ENCODE measurements around the gene STAT5B.
A peak's percentile ranks its signal among the peaks of the same experiment; 100 is the strongest.

Gene STAT5B

DNA sequence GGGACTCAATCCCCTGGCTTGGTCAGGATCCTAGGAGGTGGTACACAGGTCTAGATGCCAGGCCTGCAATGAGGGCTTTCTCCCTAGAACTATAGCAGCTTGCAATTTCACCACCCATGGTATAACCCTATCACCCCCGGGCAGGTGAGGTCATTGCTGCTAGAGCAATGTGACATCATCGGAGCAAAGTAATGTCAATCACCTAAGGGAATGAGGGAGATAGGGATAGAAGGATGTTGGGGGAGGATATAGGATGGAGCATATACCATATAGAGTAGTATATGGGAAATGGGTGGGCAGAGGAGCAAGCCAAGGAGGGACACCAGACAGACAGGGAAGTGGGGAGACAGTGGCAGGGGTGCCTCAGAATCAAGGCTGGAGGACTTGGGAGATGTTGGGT is 98.5 kb downstream of the STAT5B start:
- no peak for DNase-seq

DNA sequence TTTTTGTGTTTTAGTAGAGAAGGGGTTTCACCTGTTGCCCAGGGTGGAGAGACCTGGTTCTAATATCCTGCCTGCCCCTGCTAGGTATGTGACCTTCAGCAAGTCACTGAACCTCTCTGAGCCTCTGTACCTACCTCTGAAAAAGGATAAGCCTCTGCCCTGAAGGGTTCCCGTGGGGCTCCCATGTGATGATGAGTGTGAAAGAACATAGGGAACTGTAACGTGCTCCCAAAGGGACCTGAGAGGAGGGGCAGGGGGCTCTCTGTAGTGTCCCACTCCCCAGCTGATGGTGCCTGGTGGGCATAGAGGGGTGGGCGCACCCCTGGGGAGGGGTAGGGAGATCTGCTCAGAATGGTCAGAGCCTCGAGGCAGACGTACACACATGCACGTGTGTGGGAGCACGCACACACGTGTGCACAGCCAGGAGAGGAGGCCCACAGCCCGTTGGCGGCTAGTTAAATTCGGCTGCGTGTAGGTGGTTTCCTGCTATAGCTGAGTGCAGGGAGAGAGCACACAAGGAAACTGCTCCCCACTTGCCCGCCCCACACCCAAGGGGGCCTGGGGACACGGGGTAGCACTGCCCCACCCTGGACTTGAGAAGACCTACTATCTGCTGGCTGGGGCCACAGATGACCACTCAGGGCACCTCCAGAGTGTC is 101.9 kb downstream of the STAT5B start:
- DNase-seq: no peak

DNA sequence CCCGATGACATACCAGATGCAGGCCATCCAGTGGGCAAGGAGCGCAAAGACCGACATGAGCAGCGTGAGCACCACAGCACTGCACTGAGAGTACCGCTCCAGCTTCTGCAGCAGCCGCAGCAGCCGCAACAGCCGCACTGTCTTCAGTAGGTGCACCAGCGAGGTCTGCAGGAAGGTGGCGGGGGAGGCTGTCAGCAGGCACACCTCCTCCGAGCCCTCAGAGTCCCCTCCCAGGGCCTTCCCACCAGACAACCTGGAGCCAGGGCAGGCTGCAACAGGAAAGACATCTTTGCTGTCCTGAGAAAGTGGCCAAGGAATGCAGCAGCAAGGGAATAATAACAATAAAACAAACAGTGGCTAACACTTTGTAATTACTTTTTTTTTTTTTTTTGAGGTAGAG is 104.4 kb downstream of the STAT5B start:
- no peak for DNase-seq

DNA sequence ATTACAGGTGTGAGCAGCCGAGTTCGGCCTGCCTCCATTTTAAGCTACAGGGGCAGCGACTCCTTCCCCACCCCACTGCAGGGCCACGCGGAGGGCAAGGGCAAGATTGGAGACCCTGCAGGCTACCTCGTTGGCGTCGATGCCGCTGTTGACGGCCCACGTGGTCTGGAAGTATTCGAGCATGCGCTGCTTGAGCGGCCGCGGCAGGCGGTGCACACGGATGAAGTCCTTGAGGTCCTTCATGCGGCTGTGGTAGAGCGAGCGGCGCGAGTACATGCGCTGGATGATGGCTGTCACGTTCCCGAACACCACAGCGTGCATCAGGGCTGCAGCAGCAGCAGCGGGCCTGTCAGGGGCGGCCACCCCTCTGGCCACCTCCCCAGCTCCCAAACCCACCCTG is 106.8 kb downstream of the STAT5B start:
- DNase-seq: no peak

DNA sequence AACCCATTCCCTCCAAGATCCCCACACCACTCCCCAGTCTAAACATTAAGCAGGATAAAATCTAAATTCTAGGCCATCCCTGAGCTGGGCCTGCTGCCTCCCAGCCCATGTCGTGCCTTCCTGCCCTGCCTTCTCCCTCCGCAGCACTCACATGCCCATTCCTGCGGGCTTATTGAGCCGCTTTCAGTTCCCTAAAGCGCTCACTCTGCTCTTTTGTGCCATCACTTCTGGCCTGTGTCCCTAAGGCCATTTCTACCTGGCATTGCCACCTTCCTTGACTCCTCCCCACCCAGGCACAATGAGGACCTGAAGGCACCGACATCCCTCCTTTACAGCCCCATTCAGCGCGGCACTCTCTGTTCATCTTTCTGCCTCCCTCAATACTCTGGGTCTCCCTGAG is 108.4 kb downstream of the STAT5B start:
- no peak for DNase-seq

DNA sequence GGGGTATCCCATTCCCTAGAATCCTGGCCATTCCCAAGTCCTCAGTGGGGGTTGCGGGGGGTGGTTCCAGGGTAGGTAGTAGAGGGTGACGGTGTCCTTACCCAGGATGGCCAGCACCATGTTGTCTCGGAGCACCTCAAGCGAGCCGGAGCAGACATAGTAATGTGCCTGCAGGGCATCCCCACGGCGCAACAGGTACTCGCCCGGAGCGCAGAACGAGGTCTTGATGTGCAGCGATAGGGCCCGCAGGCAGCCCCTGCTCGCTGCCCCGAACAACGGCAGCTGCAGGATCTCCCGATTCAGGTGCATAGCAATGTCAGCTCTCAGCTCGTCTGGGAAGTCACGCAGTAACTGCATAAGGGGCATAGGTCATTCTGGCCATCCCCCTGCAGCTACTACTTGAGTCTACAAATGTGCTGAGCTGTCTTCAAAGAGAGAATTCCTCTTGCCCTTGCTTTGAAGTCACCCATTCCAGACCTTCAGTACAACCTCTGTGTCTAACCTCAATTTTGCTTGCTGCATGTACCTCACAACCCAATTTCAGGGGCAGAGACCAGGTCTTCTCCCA is 109.9 kb downstream of the STAT5B start:
- DNase-seq: no peak

DNA sequence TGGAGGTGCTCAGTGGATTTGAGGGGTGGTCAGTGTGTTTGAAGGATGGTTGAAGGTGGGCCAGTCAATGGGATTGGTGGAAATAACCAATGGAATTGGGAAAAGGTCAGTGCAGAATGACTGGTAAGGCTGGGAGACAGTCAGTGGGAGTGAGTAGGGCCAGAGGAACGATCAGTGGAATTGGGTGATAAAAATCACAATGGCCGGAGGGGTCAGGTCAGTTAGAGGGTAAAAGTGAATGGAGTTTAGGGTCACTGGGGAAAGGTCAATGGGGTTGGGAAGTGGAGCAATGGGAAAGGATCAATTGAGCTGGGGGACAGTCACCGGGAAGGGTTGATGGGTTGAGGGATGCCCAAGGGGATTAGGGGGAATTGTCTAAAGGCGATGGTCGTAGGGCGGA is 110.4 kb downstream of the STAT5B start:
- DNase-seq: no peak

DNA sequence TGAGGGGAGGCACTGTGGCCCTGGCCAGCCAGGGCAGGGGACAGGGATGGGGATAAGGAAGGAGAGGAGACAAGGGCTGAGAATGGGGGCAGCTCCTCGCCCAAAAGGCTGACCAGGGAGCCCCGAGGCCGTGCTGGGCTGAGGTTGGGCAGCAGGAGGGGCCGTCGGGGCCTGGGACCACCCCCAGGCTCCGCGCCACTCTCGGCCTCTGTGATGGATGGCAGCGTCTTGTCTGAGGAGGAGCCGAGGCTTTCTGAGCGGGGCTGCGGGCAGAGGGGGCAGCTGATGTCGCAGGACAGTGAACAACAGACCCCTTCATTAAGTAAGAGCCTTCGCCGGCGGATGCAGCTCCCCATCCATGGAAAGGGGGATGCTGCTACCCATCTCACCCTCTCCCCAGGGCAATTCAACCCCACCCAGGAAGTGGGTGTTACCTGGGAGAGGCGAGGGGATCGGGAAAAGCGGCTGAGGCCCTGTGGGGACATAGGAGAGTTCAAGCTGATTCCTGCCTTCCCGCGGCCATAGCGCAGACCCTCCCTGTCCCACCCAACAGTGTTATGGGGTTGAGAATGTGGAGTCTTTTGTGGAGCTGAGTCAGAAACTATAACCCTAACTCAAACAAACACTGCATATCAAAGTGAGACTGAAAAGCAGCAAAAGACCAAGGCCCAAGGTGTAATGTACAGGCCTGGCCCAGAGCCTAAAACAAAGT is 112.3 kb downstream of the STAT5B start:
- no peak for DNase-seq

DNA sequence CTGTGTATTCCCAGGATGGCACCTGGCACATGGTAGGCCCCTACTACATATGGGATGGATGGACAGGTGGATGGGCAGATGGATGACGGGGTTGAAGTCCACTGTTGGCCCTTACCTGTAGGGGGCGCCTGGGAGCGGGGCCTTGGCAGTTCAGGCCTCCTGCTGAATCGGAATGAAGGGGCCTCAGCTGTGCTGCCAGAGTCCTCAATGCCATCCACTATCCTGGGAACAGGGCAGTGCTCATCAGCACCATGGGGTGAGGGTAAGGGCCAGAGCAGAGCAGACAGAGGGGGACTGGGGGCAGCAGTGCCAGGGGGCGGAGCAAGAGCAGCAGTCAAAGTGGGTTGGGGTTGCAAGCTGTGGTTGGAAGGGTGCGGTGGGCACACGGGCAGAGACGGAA is 113.1 kb downstream of the STAT5B start:
- DNase-seq: peak; percentile 79

DNA sequence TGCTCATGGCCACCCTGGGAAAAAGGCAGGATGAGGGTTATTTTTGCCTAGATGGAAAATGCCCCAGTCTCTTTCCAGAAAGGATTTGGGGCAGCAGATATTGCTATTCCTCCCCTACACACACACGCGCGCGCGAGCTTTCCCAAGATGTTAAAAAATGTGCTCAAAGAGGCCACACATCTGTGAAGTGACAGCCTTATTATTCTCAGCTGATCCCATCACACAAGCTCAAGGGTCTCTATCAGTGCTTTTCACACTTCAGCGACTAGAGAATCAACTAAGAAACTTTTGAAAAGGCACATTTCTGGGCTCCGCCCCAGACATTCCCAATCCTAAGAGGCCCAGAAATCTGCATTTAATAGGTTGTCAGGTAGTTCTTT is 115.7 kb downstream of the STAT5B start:
- no peak for DNase-seq

DNA sequence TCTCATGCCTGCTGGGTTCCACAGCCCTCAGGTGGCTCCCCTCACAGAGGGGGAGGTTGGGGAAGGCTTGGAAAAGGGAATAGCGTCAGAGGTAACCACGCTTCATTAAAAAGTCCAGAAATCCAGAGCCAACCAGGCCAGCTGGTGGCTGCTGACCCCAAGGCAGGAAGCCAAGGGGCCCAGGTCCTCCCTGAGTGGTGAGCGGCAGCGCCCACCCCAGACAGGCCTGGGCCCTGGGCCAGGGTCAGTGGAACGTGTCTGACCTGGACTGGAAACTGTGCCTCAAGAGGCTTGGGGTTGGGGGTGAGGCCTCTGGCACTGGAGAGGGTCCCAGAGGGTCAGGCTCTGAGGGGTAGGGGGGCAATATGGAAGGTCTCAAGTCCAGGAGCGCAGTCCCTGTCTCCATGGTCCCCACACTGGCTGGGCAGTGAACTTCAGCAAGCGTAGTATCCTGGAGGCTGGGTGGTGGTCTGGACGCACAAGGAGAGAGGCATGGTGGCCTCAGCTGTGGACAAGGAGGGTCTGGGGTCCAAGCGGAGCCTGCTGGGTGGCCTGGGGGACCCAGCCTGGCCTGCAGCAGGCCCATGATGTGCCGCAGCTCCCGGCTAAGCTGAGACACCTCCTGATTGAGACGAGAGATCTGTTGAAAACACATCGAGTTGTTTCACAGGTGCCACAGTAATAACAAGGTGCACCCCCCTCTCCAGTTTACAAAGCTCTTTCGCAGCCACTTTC is 116.2 kb downstream of the STAT5B start:
- DNase-seq: no peak

DNA sequence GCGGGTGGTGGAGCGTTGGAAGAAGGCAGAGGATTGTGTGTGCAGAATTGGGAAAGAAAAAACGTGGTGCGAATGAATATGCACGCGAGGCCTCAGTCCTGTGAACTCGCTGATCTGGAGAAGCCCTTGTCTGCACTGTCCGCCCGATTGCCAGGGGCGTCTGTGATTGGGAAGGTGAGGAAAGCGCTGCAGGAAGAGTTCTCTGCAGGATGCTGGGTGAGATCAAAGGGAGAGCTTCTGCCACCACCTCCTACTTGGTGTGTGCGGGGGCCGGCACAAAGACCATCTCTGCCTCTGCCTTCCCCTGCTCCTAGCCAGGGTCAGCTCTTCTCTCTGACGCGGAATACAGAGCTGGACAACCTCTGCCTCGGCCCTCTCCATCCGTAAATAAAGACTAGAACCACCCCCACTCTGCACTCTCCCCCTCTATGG is 120.6 kb downstream of the STAT5B start:
- DNase-seq: no peak

DNA sequence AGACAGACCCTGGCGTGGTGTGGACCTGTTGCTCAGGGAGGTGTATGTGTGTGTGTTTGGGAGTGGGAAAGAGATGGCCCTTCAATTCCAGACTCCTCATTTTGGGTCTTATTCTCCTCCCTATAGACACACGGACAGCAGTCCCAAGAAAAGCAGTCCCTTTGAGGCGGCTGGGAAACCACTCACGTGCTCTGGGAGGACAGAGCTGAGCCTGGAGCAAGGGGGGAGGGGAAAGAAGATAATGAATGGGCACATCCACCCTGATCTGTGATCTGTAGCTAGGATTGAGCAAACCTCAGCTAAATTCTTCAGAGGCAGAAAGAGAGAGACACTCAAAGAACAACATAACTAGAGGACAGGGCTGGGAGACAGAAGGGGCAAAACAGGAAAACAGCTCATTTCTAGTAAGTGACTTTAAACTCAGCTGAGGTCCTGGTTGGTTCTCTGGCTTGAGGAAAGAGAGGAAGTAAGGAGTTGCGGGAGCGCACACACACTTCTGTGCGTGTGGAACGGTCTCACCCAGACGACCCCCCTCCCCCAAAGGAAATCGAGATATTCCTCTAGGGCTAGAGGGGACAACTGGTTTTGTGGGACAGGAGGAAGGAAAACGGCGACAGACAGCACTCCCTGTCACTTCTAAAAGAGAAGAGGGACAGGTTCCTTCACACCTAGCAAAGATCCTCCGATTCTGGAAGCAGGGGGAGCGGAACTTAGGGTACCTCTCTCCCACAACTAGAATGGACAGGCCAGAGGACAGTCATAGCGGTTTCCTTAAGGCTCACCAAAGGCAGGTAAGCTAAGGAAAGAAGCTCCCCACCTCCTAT is 122.1 kb downstream of the STAT5B start:
- no peak for DNase-seq
